Measurements from ENCODE around the gene TOMM40L.
"Not testable (repeated sequence)": the region's sequence is repeated elsewhere in the genome, so short reads cannot be mapped to it uniquely, and the experiment has no call there.

TOMM40L gene

GRCh38 chr1:161223805-161224694, 1.8 kb upstream of the TOMM40L start:
- DNase-seq (ENCODE audit: extremely low read depth, low read depth), result no peak
- no peak for TF ChIP-seq CTCF (IDR thresholded peaks at IDR 0.05; ENCODE audit: low read depth, low read length, missing control alignments)
- no peak overlapping the region for H3K4me3 ChIP-seq (replicated peaks; ENCODE audit: low read depth, low read length)

GRCh38 chr1:161224695-161225087, 1.2 kb upstream of the TOMM40L start:
- H3K4me3 ChIP-seq (replicated peaks; ENCODE audit: low read depth, low read length); DNase-seq (ENCODE audit: extremely low read depth, low read depth): not testable (repeated sequence)

GRCh38 chr1:161225178-161225533, 704 bp upstream of the TOMM40L start:
- no peak for TF ChIP-seq CTCF (IDR thresholded peaks at IDR 0.05; ENCODE audit: low read depth, low read length, missing control alignments)
- no peak for DNase-seq (ENCODE audit: extremely low read depth, low read depth)
- no peak overlapping the region for H3K4me3 ChIP-seq (replicated peaks; ENCODE audit: low read depth, low read length)

GRCh38 chr1:161226320-161226711, 456 bp downstream of the TOMM40L start:
- TF ChIP-seq CTCF (IDR thresholded peaks at IDR 0.05; ENCODE audit: low read depth, low read length, missing control alignments), result no peak
- peak overlapping the region; percentile 65 for H3K4me3 ChIP-seq (replicated peaks; ENCODE audit: low read depth, low read length)
- no peak for DNase-seq (ENCODE audit: extremely low read depth, low read depth)

- peak overlapping the region; percentile 65 for H3K4me3 ChIP-seq (replicated peaks; ENCODE audit: low read depth, low read length)
- DNase-seq (ENCODE audit: extremely low read depth, low read depth), result no peak
- TF ChIP-seq CTCF (IDR thresholded peaks at IDR 0.05; ENCODE audit: low read depth, low read length, missing control alignments), result no peak
Observed at GRCh38 chr1:161226759-161227158, 899 bp downstream of the TOMM40L start.

- H3K4me3 ChIP-seq (replicated peaks; ENCODE audit: low read depth, low read length), result peak overlapping the region; percentile 65
- DNase-seq (ENCODE audit: extremely low read depth, low read depth), result peak; percentile 55
Observed at GRCh38 chr1:161227196-161227871, 1.5 kb downstream of the TOMM40L start.

More at GRCh38 chr1:161227196-161227871, 1.5 kb downstream of the TOMM40L start:
- peak; percentile 79 for TF ChIP-seq CTCF (IDR thresholded peaks at IDR 0.05; ENCODE audit: low read depth, low read length, missing control alignments)
